Lower leg skin (tissue), 3 donors: Measurements from ENCODE around the gene TBC1D22A.

ENCODE experiments used
- POLR2A ChIP-seq, 2 donors: fragments of 450-650 bp; IDR thresholded peaks; one replicate each; pipeline ENCODE4 v1.6.1; 2016 to 2017; ENCODE audit warnings: antibody characterized with exemption in 2 of 2, mild to moderate bottlenecking in 1 of 2, moderate library complexity in 1 of 2
- TF ChIP-seq, protein P1 (sequence below), 3 donors: fragments of 450-650 bp; IDR thresholded peaks; one replicate each; pipeline ENCODE4 v1.5.1; 2016; ENCODE audit warnings: antibody characterized with exemption in 3 of 3, mild to moderate bottlenecking in 3 of 3, moderate library complexity in 2 of 3

DNA sequence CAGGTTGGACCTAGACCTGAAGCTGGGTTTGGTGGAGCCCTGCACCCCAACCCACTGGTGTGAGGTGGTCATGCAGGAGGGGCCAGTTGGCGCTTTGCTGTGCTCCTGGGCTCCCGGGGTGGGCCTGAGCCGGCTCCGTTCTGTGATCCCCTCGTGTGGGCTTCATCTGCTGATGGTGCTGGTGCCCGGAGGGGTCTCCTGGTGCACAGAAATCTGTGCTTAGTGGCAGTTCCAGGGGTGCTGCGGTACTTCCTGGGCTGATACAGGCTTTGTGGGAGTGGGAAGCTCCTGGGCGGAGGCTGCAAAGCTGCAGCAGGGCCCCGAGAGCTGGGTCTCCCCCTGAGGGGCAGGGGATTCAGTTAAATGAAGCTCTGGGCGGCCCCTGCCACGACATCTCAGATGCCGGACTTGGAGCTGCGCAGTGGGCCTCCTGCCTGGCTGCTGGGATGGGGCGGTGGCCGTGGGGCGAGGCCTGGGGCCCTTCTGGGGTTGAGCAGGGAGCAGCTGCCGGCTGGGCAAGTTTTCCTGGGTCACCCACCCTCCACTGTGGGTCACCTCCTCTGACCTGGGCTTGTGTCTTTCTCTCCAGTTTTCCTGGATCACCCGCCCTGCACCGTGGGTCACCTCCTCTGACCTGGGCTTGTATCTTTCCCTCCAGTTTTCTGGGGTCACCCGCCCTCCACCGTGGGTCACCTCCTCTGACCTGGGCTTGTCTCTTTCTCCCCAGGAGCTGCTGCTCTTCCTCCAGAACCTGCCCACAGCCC lies 410.5 kb downstream of the TBC1D22A start:
- TF ChIP-seq, protein P1, sequence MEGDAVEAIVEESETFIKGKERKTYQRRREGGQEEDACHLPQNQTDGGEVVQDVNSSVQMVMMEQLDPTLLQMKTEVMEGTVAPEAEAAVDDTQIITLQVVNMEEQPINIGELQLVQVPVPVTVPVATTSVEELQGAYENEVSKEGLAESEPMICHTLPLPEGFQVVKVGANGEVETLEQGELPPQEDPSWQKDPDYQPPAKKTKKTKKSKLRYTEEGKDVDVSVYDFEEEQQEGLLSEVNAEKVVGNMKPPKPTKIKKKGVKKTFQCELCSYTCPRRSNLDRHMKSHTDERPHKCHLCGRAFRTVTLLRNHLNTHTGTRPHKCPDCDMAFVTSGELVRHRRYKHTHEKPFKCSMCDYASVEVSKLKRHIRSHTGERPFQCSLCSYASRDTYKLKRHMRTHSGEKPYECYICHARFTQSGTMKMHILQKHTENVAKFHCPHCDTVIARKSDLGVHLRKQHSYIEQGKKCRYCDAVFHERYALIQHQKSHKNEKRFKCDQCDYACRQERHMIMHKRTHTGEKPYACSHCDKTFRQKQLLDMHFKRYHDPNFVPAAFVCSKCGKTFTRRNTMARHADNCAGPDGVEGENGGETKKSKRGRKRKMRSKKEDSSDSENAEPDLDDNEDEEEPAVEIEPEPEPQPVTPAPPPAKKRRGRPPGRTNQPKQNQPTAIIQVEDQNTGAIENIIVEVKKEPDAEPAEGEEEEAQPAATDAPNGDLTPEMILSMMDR (IDR thresholded peaks at IDR 0.05) = no peak
- no peak for TF ChIP-seq POLR2A (IDR thresholded peaks at IDR 0.05)
